Left renal cortex interstitium (tissue), 4 donors: ENCODE results near the gene RIGI. TPM values are rescaled to one million over a fixed set of nuclear protein-coding genes. Genes with fewer than 3 reads are reported as not detected.

ENCODE experiments used
- polyA plus RNA-seq, 4 donors: library from polyadenylated mRNA; unstranded; fragments of 120-200 nt; gene quantifications; one replicate each; pipeline ENCODE4 v1.2.1, GENCODE V29; 2013; ENCODE audit not compliant: insufficient read length in 4 of 4

Gene RIGI
- polyA plus RNA-seq, 4 donors: 10.8 to 13.0 (median 12.0) TPM

Other genes starting within 250 kb of the RIGI start
- gene ACO1, start 141.6 kb downstream of the RIGI start, polyA plus RNA-seq: 10 to 100 TPM; 43.0 to 55.4 (median 45.5) TPM
- gene SMIM27, start 26.1 kb upstream of the RIGI start, polyA plus RNA-seq: 10 to 100 TPM; 15.9 to 20.6 (median 17.5) TPM
- 10 to 100 TPM; 27.9 to 38.6 (median 30.6) TPM for gene TOPORS, start 26.4 kb upstream of the RIGI start, polyA plus RNA-seq
- gene NDUFB6, start 47.0 kb upstream of the RIGI start, polyA plus RNA-seq: 100 to 1,000 TPM in 1 of 4 donors, 10 to 100 TPM in 3; 68.8 to 106 (median 73.4) TPM
- gene TAF1L, start 109.5 kb upstream of the RIGI start, polyA plus RNA-seq: under 1 TPM; 0.03 to 0.12 (median 0.09) TPM